SK-N-SH treated with all-trans-retinoic acid at 6 μM for 48 hours (cell line): ENCODE results near the gene RPS6KA4.

ENCODE experiments used
- ATAC-seq: fragments of 200-7000 bp; cut with Tn5 transposase; 3 replicates; pipeline ENCODE4 v1.9.1; 2020; ENCODE audit warnings: mild to moderate bottlenecking, moderate library complexity
- ARNTL ChIP-seq: fragments of 450-650 bp; formaldehyde crosslinking; IDR thresholded peaks from 2 replicates; pipeline ENCODE4 v1.5.0; 2020; ENCODE audit warnings: low read depth, mild to moderate bottlenecking, moderate library complexity, borderline replicate concordance
- BACH2 ChIP-seq: fragments of 250-450 bp; sonication (Bioruptor Pico); IDR thresholded peaks from 2 replicates; pipeline ENCODE4 v1.9.0; 2021; ENCODE audit warnings: mild to moderate bottlenecking, borderline replicate concordance
- CREB5 ChIP-seq: fragments of 250-450 bp; sonication (Bioruptor Pico); IDR thresholded peaks from 2 replicates; pipeline ENCODE4 v1.5.1; 2020; ENCODE audit warnings: low read depth, mild to moderate bottlenecking, moderate library complexity
- CSDC2 ChIP-seq: fragments of 250-450 bp; sonication (Bioruptor Pico); IDR thresholded peaks from 2 replicates; pipeline ENCODE4 v1.5.0; 2020; ENCODE audit warnings: mild to moderate bottlenecking, moderate library complexity
- CSRNP3 ChIP-seq: fragments of 250-450 bp; sonication (Bioruptor Pico); IDR thresholded peaks from 2 replicates; pipeline ENCODE4 v1.5.1; 2021; ENCODE audit warnings: mild to moderate bottlenecking, moderate library complexity
- ISL1 ChIP-seq: fragments of 250-450 bp; sonication (Bioruptor Pico); IDR thresholded peaks from 2 replicates; pipeline ENCODE4 v2.1.2; 2022; ENCODE audit warnings: mild to moderate bottlenecking, moderate library complexity
- OSR1 ChIP-seq: fragments of 250-450 bp; sonication (Bioruptor Pico); IDR thresholded peaks from 2 replicates; pipeline ENCODE4 v1.8.0; 2022; ENCODE audit warnings: moderate library complexity, mild to moderate bottlenecking, inconsistent platforms
- PATZ1 ChIP-seq: fragments of 250-450 bp; sonication (Bioruptor Pico); IDR thresholded peaks from 2 replicates; pipeline ENCODE4 v1.8.0; 2020; ENCODE audit warnings: mild to moderate bottlenecking, moderate library complexity, borderline replicate concordance
- POU6F1 ChIP-seq: fragments of 250-450 bp; sonication (Bioruptor Pico); IDR thresholded peaks from 2 replicates; pipeline ENCODE4 v1.8.0; 2021; ENCODE audit warnings: low read depth, mild to moderate bottlenecking, moderate library complexity, borderline replicate concordance
- PPARA ChIP-seq: fragments of 250-450 bp; sonication (Bioruptor Pico); IDR thresholded peaks from 2 replicates; pipeline ENCODE4 v1.5.0; 2020; ENCODE audit warnings: mild to moderate bottlenecking, borderline replicate concordance
- RARB ChIP-seq: fragments of 250-450 bp; sonication (Bioruptor Pico); IDR thresholded peaks from 2 replicates; pipeline ENCODE4 v1.8.0; 2021; ENCODE audit warnings: mild to moderate bottlenecking, moderate library complexity
- SNAI2 ChIP-seq: fragments of 250-450 bp; sonication (Bioruptor Pico); IDR thresholded peaks from 2 replicates; pipeline ENCODE4 v1.5.0; 2020; ENCODE audit warnings: mild to moderate bottlenecking, moderate library complexity
- TOX ChIP-seq: fragments of 250-450 bp; sonication (Bioruptor Pico); IDR thresholded peaks from 2 replicates; pipeline ENCODE4 v1.8.0; 2021; ENCODE audit warnings: mild to moderate bottlenecking, moderate library complexity, borderline replicate concordance
- TSHZ2 ChIP-seq: fragments of 250-450 bp; sonication (Bioruptor Pico); IDR thresholded peaks from 2 replicates; pipeline ENCODE4 v1.5.0; 2020; ENCODE audit warnings: mild to moderate bottlenecking, moderate library complexity
- ZC3H10 ChIP-seq: fragments of 250-450 bp; sonication (Bioruptor Pico); IDR thresholded peaks from 2 replicates; pipeline ENCODE4 v1.5.1; 2021; ENCODE audit warnings: mild to moderate bottlenecking, moderate library complexity
- ZFP30 ChIP-seq: fragments of 450-650 bp; formaldehyde crosslinking; IDR thresholded peaks from 2 replicates; pipeline ENCODE4 v1.5.0; 2022; ENCODE audit warnings: mild to moderate bottlenecking, moderate library complexity
- ZNF565 ChIP-seq: fragments of 450-650 bp; formaldehyde crosslinking; conservative IDR thresholded peaks from 2 replicates; pipeline ENCODE4 v1.5.0; 2020; ENCODE audit warnings: low read depth, mild to moderate bottlenecking, moderate library complexity
- ZNF70 ChIP-seq: fragments of 450-650 bp; formaldehyde crosslinking; IDR thresholded peaks from 2 replicates; pipeline ENCODE4 v1.5.0; 2020; ENCODE audit warnings: mild to moderate bottlenecking, moderate library complexity
- ZNF8 ChIP-seq: fragments of 450-650 bp; formaldehyde crosslinking; IDR thresholded peaks from 2 replicates; pipeline ENCODE4 v1.5.0; 2020; ENCODE audit warnings: mild to moderate bottlenecking, moderate library complexity

RPS6KA4 gene

GRCh38 chr11:64347193-64347867, 11.6 kb upstream of the RPS6KA4 start (continued):
- TF ChIP-seq PATZ1 (CRISPR knock-in tag) = no peak
- no peak for TF ChIP-seq ISL1 (CRISPR knock-in tag)

GRCh38 chr11:64348383-64349024, 10.5 kb upstream of the RPS6KA4 start:
- no peak for TF ChIP-seq ZFP30 (CRISPR knock-in tag)
- TF ChIP-seq CREB5 = no peak
- TF ChIP-seq CSRNP3 (CRISPR knock-in tag) = no peak
- TF ChIP-seq ZC3H10 (CRISPR knock-in tag) = no peak
- no peak for TF ChIP-seq PATZ1 (CRISPR knock-in tag)
- no peak for TF ChIP-seq TSHZ2 (CRISPR knock-in tag)
- no peak for TF ChIP-seq BACH2 (CRISPR knock-in tag)
- TF ChIP-seq ZNF8 (CRISPR knock-in tag) = no peak
- no peak for TF ChIP-seq PPARA (CRISPR knock-in tag)
- no peak for TF ChIP-seq CSDC2 (CRISPR knock-in tag)
- no peak for TF ChIP-seq OSR1 (CRISPR knock-in tag)
- TF ChIP-seq ISL1 (CRISPR knock-in tag) = no peak
- TF ChIP-seq ARNTL (CRISPR knock-in tag) = no peak
- no peak for TF ChIP-seq SNAI2 (CRISPR knock-in tag)
- no peak for TF ChIP-seq ZNF565 (CRISPR knock-in tag)
- no peak for TF ChIP-seq TOX (CRISPR knock-in tag)

GRCh38 chr11:64349025-64349387, 10.0 kb upstream of the RPS6KA4 start:
- ATAC-seq = no peak
- TF ChIP-seq SNAI2 (CRISPR knock-in tag) (no peak), ZNF565 (CRISPR knock-in tag) (no peak), RARB (CRISPR knock-in tag) (no peak), ISL1 (CRISPR knock-in tag) (no peak), ZNF70 (no peak), ARNTL (CRISPR knock-in tag) (no peak), CREB5 (no peak), POU6F1 (CRISPR knock-in tag) (no peak)

More at GRCh38 chr11:64348383-64349024, 10.5 kb upstream of the RPS6KA4 start:
- ATAC-seq = no peak
